ENCODE results near the gene POLDIP3.
A peak's percentile ranks its signal among the peaks of the same experiment; 100 is the strongest.

Gene POLDIP3

DNA sequence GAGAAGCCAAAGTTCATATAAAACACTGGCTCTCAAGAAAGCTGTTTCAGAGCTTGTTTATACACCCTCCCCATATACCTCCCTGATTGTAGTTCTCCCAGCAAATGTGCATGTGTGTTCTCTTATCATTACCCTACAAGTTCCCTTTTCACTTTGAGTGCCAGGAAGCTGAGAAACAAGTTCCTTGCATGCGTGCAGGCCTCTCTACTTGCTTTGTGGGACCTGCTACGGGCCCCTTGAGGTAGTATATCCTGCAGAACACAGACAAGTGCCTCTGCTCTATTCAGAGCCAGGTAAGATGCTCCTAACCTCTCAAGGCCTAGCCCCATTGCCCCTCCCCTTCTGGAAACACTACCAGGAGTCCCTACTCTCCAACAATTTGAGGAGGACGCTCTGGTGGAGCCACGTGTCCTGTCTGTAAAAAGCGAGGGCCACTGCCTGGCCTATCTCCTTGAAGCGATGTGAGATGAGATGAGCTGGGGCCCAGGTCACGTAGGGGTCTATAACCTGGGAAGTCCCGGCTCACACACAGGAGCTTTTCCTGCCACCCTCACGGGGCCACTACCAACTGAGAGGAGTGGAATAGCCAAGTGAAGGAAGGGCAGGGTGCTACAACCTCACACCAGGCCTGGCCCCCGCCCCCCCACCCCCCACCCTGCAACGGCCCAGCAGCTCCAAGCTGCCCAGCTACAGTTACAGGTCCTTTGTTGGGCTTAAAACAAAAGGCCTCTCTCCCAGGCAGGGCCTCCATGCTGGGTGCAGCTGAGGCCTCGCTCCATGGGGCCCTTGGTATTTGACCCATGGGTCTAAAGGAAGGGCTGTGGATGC lies 28.3 kb upstream of the POLDIP3 start:
- DNase-seq (ENCODE audit: low read depth in 2 of 2) = no peak

DNA sequence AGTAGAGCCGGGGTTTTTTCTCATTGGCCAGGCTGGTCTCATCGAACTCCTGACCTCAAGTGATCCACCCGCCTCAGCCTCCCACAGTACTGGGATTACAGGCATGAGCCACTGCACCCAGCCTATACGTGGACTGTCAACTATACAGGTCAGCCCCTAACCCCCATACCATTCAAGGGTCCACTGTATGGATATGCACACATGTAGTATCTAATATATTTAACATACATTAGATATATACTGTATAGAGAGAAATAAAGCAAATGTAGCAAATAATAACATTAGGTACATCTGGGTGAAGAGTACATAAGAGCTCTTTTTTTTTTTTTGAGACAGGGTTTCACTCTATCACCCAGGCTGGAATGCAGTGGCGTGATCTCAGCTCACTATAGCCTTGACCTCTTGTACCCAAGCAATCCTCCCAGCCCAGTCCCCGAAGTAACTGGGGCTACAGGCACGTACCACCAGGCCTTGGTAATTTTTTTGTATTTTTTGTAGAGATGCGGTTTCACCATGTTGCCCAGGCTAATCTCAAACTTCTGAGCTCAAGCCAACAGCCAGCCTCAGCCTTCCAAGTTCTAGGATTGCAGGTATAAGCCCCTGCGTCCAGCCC lies 27.2 kb upstream of the POLDIP3 start:
- DNase-seq (ENCODE audit: low read depth in 2 of 2) = no peak

DNA sequence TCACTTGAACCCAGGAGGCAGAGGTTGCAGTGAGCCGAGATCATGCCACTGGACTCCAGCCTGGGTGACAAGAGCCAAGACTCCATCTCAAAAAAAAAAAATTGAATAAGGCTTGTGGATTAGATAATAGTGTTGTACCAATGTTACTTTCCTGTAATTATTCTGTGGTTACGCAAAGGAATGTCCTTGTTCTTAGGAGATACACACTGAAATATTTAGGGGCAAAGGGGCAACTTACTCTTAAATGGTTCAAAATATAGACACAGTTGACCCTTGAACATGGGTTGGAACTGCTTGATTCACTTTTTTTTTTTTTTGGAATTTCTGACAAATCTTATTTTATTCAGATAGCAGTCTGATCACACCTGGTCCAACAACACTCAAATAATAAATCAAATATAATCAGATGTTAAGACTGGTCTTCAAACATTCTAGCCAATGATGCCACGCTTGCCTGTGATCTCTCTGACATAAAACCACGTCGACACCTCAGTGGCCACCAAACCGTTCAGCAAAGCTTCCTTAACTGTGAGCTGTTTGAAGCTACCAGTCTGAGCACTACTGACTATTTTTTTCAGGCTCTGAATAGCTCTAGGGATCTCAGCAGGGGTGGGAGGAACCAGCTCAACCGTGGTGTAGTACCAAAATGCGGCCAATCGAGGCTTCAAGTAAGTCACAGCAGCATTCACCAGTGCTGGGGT lies 25.0 kb upstream of the POLDIP3 start:
- no peak for DNase-seq (ENCODE audit: low read depth in 2 of 2)

DNA sequence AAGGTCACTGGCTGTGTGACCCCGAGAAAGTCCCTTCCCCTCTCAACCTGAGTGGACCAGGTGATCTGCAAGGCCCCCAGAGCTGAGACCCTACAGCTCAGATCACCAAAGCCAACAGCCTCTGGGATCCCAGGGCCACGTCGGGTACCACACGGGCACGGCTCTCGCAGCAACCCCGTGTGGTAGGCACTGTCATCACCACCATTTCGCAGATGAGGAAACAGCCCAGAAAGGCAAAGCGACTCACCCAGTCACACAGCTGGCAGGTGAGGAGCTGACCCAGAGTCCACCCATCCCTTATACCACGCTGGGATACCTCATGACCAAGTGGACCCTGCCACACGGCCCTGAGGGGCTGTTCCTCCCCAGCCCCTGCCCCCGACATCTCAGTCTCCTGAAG lies 22.9 kb upstream of the POLDIP3 start:
- no peak for DNase-seq (ENCODE audit: low read depth in 2 of 2)

DNA sequence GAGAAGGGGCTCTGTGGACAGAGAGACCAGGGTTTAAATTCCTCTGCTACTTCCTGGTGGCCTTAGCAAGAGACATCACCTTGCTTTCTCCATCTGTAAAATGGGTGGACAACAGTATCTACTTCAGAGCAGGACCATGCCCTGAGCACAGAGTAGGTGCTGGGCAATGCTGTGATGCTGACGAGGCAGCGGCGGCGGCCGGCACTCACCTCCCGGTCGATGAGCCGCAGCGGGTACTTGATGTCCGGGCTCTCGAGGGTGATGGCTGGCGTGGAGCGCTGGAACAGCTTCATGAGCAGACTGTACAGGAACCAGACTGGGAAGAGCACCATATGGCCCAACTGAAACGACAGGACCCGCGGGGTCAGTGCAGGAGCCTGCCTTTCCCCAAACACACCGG lies 21.8 kb upstream of the POLDIP3 start:
- DNase-seq (ENCODE audit: low read depth in 2 of 2) = no peak

DNA sequence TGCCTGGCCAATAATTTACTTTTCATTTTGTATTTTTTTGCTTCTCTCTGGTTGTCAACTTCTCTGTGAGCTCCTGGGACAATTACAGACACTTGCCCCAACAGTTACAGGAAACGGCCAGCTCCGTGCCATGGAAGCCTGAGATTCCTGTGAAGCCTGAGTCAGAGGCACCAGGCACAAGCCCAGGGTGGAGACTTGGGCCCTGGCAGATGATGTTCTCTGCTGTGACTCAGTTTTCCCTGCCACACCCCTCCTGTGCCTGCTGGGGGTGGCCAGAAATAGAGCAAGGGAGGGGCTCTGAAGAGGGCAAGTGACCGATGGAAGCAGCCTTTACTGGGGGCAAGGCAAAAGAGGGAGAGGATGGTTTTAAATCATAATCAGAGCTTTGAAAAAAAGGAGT lies 20.8 kb upstream of the POLDIP3 start:
- no peak for DNase-seq (ENCODE audit: low read depth in 2 of 2)

DNA sequence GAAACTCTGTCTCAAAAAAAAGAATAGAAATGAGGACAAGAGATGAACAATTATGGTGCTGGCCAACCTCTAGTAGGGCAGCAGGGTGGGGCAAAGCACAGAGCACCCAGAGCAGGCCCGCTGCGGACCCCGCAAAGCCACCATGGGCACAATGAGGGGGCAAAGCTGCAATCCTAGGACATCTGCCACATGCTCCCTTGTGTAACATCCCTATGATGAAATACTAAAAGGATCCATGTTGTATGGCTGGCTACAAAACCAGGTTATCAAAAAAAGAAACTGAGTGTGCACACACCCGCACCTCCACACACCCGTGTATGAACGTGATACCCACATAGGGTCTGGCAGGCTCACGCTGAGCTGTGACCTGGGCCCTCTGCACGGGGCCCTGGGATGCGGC lies 18.3 kb upstream of the POLDIP3 start:
- no peak for DNase-seq (ENCODE audit: low read depth in 2 of 2)

DNA sequence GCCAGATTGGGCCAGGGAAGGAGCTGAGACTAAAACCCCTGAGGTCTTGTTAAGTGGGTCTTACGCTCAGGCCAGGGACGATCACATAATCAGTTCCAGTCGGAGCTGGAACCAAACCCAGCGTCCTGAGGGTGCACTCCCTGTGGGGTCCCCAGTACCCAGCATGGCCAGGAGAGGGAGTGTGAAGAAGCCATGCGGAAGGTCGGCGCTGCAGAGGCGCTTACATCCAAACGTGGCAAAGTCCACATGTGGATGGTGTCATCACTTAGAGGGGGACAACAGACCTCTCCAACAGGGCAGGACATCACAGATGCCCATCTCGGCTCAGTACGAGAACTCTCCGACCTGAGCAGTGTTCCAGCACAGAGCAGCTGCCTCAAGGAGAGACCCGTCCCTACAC lies 17.4 kb upstream of the POLDIP3 start:
- DNase-seq (ENCODE audit: low read depth in 2 of 2) = no peak

DNA sequence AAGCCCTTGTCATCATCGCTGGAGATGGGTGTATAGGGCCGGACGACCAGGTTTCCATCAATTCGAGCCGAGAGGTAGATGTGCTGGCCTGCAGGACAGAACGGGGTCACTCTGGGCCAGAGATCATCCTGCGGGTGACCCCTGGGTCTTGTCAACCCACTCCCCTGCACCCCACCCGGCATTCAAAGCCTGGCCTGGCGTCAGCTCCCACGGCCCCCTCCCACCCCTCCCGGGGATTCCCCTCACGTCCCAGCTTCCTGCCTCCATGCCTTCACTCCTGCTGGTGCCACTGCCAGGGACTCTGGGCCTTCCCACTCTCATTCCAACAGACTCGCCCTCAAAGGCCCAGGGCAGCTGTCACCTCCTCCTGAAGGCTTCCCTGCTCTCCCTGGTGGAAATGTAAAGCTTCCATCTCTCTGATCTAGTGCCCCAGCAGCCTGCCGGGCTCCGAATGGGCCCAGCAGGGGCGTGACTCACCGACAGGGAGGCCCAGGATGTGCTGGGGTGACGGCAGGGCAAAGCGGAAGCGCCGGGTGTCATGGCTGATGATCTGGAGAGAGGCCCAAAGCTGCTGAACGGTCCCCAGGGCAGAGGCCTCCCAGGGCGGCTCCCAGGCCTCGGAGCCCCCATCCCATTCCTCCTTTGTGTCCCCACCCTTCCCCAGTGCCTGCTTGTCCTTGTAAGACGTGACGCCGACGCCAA lies 16.4 kb upstream of the POLDIP3 start:
- DNase-seq (ENCODE audit: low read depth in 2 of 2) = no peak

DNA sequence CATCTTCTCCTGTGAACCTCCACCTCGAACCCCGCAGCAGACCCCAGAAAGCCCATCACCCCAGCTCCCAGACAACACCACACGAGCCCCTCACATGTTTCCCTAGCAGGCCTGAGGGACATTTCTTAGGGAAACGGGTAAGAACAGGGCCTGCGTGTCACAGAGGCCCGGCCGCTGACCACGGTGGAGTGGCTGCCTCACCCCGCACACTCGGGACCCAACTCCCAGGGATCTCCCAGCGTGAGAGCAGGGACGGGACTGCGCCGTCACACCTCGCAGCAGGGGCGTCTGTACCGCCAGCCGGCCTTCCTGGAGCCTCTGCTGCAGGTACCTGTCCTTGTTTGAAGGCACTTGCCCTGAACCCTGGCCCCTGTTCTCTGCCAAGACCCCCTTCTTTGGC lies 15.5 kb upstream of the POLDIP3 start:
- no peak for DNase-seq (ENCODE audit: low read depth in 2 of 2)

DNA sequence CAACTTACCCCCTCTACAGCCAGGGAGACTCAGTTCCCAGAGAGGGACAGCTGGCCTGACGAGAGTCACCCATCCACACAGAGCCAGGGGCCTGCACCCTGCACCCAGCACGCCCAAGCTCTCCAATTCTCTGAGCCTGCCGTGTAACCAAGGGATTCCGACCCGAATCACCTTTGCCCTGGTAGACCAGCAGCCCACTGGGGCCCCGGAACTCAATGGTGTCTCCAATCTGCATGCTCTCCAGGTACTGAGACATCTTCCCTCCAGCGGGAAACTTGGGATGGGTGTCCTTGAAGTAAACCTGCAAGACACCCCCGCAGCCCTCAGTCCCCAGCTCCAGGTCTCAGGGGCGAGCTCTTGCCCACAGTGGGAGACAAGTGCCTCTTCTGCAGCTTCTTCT lies 13.3 kb upstream of the POLDIP3 start:
- no peak for DNase-seq (ENCODE audit: low read depth in 2 of 2)

DNA sequence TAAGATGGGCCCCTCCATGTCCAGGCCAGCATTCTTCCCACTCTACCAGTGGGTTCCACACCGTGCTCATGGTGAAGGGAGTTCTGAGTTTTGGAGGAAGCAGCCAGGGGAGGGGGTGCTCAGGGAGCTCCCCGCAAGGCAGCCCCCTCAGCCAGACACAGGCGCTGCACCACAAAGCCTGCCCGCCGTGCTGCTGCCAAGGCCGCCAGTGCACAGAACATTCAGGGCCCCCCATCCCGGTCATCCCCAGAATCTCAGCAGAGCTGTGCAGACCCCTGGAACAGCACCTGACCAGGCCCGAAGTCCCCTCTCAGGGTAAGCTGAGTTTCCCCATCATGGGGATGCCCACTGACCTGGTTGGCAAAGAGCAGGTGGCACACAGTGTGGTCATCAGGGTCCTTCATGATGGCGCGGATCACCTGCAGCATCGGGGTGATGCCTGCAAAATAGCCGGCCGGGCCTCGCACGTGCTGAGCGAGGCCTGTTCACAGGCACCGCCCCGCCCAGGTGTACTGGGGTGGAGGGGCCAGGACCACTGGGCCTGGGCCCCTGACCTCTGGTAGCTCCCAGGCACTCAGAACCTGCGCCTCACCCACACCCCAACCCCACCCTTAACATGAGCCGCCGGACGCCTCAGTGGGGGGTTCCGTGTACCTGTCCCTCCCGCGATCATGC lies 12.4 kb upstream of the POLDIP3 start:
- no peak for DNase-seq (ENCODE audit: low read depth in 2 of 2)

DNA sequence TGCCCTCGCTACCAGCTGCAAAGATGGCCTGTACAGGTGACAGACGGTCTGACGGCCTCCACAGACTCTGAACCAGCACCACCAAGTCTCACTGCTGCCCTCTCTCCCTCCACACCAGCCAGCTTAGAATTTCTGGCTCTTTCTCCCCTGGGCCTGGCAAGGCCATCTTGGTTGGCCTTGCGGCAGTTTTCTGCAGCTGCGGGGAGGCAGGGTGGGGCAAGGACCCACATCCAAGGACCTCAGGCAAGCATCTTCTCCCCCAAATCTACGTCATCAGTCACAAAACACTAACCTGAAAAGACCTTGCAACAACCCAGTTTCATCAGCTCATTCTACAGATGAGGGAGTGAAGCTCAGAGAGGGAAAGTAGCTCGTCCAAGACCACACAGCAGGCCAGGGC lies 11.7 kb upstream of the POLDIP3 start:
- DNase-seq (ENCODE audit: low read depth in 2 of 2) = no peak

DNA sequence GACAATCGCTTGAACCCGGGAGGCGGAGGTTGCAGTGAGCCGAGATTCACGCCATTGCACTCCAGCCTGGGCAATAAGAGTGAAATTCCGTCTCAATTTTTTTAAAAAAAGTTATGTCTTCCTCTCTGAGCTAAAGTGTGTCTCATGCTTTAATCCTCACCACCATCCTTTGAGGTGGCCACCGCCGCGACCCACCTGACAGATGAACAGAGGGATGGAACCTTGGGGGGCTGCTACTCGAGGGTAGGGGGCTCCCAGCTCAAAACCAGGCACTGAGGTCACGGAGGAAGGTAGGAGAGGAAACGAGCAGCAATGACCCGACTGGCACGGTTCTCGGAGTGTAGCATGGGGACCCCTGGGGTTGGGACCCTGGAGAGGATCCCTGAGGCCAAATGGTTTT lies 10.7 kb upstream of the POLDIP3 start:
- DNase-seq (ENCODE audit: low read depth in 2 of 2) = no peak

DNA sequence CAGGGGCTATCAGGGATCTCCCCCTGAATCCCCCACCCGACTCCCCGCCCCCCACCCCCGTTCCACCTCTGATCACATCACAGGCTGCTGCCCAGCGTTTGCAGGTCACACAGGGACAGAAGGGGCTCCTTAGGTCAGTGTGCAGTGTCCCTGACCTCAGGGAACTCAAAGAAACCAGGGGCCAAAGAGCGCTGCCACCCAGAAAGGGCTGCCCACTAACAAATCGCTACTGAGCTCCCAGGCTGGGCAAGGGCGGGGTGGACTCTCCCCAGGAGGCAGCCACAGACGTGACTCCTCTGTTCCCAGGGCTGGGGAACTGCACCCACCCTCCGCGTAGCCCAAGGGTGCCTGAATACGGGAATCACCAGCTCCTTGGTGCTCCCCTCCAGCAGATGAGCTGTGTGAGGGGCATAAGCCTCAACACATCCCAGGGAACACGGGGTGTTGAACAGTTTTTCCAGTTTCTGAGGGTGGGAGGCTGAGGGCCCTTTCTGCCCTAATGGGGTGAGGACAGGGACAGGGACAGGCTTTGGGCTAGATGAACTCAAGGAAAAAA lies 9.9 kb upstream of the POLDIP3 start:
- no peak for DNase-seq (ENCODE audit: low read depth in 2 of 2)

DNA sequence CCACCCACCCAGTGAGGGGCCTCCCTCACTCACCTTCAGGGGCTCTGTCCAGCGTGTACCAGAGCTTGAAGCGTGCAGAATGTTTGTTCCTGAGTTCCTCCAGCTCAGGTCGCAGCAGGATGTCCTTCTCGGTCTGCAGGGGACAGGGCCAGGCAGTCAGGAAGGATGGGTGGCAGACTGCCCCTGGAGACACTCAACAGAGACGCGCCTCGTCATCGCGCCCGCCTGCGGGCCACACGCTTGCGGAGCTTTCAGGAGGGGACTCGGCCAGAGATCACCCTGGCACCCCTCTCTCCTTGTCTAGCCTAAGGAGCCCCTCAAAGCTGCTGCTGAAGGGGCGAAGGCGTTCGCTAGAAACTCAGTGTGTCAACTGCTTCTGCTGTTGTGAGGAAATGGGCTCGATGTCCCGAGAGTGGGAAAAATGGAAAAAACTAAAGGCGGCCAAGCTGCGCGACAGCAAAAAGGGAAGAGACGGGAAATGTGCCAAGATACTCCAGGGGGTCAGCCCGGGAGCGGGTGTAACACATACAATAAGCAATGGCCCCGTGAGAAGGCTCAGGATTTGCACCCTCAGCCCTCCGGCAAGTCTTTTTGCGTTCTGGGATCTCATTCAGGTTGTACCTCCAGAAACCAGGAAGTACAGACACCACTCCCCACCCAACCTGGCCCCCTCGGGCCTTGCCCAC lies 9.2 kb upstream of the POLDIP3 start:
- no peak for DNase-seq (ENCODE audit: low read depth in 2 of 2)

DNA sequence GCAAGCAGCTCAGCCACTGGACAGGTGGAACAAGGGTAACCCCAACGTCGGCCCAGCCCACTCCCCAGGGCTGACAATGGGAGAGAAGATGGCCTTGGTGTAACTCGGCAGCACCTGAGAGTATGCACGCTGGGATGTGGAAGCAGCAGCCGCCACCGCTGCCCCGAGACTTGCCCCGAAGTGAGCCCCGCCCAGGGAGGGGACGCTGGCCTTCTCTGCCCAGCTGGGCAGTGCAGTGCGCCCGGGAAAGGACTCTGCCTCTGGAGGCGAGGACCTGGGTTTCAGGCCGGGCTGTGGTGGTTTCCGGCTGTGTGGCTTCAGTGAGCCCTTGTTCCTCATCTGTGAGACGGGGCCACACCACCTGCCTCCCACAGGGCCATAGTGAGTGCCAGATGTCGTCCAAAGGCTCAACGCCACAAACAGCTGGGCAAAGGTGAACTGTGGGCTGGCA lies 8.6 kb upstream of the POLDIP3 start:
- DNase-seq (ENCODE audit: low read depth in 2 of 2) = no peak

DNA sequence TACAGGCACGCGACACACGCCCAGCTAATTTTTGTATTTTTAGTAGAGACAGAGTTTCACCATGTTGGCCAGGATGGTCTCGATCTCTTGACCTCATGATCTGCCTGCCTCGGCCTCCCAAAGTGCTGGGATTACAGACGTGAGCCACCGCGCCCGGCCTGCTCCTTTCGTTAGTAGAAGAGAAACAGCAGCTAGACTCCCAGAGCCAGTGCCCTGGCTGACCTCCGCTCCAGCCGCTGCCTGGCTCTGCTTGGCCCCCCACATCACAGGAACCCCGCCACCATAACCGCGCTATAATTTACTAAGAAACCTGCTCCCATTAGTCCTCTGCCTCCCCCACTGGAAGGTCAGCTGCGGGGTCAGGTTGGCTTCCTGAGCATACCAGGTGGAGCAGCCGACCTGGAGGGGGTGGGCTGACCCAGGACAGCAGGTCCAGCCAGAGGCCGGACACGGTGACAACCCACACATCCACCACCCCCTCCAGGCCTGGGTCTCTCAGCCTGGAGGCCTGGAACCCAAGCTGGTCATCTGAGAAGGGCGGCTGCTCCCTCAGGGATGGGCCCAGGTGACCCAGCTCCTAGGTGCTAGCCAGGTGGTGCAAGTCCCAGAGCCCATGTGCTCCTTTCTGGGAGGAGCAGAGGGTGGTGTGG lies 7.5 kb upstream of the POLDIP3 start:
- DNase-seq (ENCODE audit: low read depth in 2 of 2) = no peak

DNA sequence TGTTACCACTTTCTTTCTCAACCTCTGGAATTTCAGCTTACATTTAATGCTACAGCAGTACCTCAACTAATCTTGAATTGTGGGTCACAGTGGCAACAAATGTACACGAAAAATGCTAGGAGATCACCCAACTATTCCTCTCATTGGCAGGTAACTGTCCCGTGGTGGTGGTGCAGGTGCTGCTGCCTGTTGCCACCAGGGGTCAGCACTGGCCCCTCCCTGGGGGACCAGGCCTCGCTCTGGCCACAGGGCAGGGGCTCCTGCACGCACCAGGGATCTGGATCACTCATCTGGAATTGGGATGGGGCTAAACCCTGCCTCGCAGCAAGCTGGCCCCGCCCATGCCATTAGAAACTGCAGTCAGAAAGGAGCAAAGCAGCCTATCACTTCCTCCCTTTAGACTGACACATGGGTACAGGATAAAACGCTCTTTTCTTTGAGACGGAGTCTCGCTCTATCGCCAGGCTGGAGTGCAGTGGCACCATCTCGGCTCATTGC lies 6.9 kb upstream of the POLDIP3 start:
- peak; percentile 35 to 39 for DNase-seq (ENCODE audit: low read depth in 2 of 2)

DNA sequence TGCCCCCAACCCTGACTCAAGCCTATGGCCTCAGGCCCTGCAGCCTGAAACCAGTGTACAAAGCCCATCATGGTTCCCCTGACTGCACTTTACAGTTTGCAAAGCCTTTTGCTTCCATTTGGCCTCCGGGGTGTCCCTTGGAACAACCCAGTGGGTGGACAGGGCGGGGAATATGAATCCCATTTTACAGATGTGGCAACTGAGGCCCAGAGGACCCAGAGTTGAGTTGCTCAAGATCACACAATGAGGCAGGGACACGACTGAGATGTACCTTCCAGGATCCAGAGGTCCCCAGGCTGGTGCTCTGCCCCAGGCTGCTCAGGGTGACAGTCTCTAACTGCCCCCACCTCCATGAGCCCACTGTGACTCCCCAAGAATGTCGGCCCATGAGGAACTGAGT lies 5.4 kb upstream of the POLDIP3 start:
- no peak for DNase-seq (ENCODE audit: low read depth in 2 of 2)

Measured in stimulated activated CD8-positive, alpha-beta memory T cell treated with anti-CD3 and anti-CD28 coated beads, Interleukin-2, amount 100 ng/mL, for 48 hours (primary cell).